Measurements from ENCODE around the gene PDIA6. TPM values are rescaled to one million over a fixed set of nuclear protein-coding genes. Genes with fewer than 3 reads are reported as not detected.

The PDIA6 gene
- total and polyA plus RNA-seq, 2 of the 4 experiments (the other 2 are of a cell fraction) = 204 to 349 TPM

GRCh38 chr2:10779776-10780490 is 32.7 kb downstream of the PDIA6 start:
- Histone ChIP-seq H3K4me2 (ENCODE audit: low read depth, low read length) (no peak overlapping the region), H2AK9ac (replicated peaks; ENCODE audit: low read depth, low read length, poor library complexity) (no peak overlapping the region), H3K27ac (ENCODE audit: insufficient read depth, low read length) (no peak overlapping the region), H2AFZ (replicated peaks; ENCODE audit: low read length, poor library complexity) (no peak overlapping the region), H3K4ac (ENCODE audit: low read depth, low read length) (no peak overlapping the region), H3K9me1 (ENCODE audit: insufficient read depth, low read length) (peaks cover 4% of the 10 kb centered on the region; the same call in 1 of the 2 replicates), H3K79me1 (ENCODE audit: low read depth in 1 of 2, low read length in 2 of 2) (peaks cover 5 to 14% of the 10 kb centered on the region in 2 experiments), H3K36me3 (ENCODE audit: control insufficient read depth, insufficient read depth, low read length) (peaks cover 30% of the 10 kb centered on the region), H3K56ac (ENCODE audit: extremely low read depth, insufficient read depth, low read length) (no peak overlapping the region), H3K9ac (ENCODE audit: low read depth, low read length) (no peak overlapping the region), H3K23ac (ENCODE audit: low read depth, low read length) (no peak overlapping the region), H4K8ac (ENCODE audit: low read depth in 2 of 2, low read length in 2 of 2) (no peak overlapping the region), H3K18ac (ENCODE audit: low read depth, low read length) (no peak overlapping the region), H3K4me1 (ENCODE audit: control insufficient read depth, insufficient read depth, low read length) (peaks cover 2% of the 10 kb centered on the region; the same call in 1 of the 2 replicates), H4K20me1 (ENCODE audit: insufficient read depth, low read length) (peaks cover 6% of the 10 kb centered on the region), H4K5ac (ENCODE audit: low read depth, low read length) (no peak overlapping the region), H2BK5ac (ENCODE audit: low read depth, low read length, poor library complexity, severe bottlenecking) (no peak overlapping the region), H3K4me3 (ENCODE audit: insufficient read depth, low read depth, low read length) (no peak overlapping the region), H4K91ac (ENCODE audit: insufficient read depth, low read depth, low read length) (no peak overlapping the region), H3K14ac (replicated peaks; ENCODE audit: low read depth, low read length) (no peak overlapping the region), H3K9me3 (ENCODE audit: control insufficient read depth, insufficient read depth, low read length) (no peaks in the 10 kb centered on the region), H2BK15ac (ENCODE audit: low read depth, low read length) (no peak overlapping the region), H2AK5ac (ENCODE audit: low read depth, low read length) (no peak overlapping the region), H3K27me3 (ENCODE audit: control insufficient read depth, insufficient read depth, low read length) (no peaks in the 10 kb centered on the region), H2BK120ac (ENCODE audit: low read depth, low read length) (no peak overlapping the region), H2BK20ac (ENCODE audit: low read depth, low read length) (no peak overlapping the region)
- ATAC-seq (ENCODE audit: low read depth) = no peak
- ChIA-PET CTCF (no interaction called here), POLR2A (ENCODE audit: unreplicated experiment) (no interaction called here)
- 85% methylated on average over 14 of the region's 25 CpGs; no CpG with 5 or more reads in 1 of the 2 experiments for WGBS, 2 experiments (ENCODE audit: extremely low coverage in 2 of 2, insufficient read length in 1 of 2)
- dilution Hi-C loops (cut with HindIII; ENCODE audit: low sequenced_read_pairs, unreplicated experiment) (no loop called here), in situ Hi-C loops (cut with MboI; ENCODE audit: low sequenced_read_pairs) (no loop called here), intact Hi-C loops (cut with micrococcal nuclease) (no loop called here)
- TF ChIP-seq RAD21 (IDR thresholded peaks at IDR 0.05; ENCODE audit: low read length) (no peak), RFX5 (IDR thresholded peaks at IDR 0.05; ENCODE audit: low read depth, low read length) (no peak), ELK1 (IDR thresholded peaks at IDR 0.05; ENCODE audit: borderline replicate concordance, low read depth, low read length) (no peak), NFE2L2 (IDR thresholded peaks at IDR 0.05; ENCODE audit: low read depth, low read length) (no peak), CEBPB (IDR thresholded peaks at IDR 0.05; ENCODE audit: low read depth, low read length) (no peak), MXI1 (IDR thresholded peaks at IDR 0.05; ENCODE audit: borderline replicate concordance, low read depth, low read length) (no peak), RCOR1 (IDR thresholded peaks at IDR 0.05; ENCODE audit: insufficient replicate concordance, low read length) (no peak), USF2 (IDR thresholded peaks at IDR 0.05; ENCODE audit: low read depth, low read length) (no peak), CHD1 (IDR thresholded peaks at IDR 0.05; ENCODE audit: low read depth, low read length) (no peak), FOS (IDR thresholded peaks at IDR 0.05; ENCODE audit: low read depth, low read length) (no peak), MAFK (IDR thresholded peaks at IDR 0.05; ENCODE audit: low read depth, low read length) (no peak), BHLHE40 (IDR thresholded peaks at IDR 0.05; ENCODE audit: low read depth, low read length) (no peak)
- TF ChIP-seq, protein P1, sequence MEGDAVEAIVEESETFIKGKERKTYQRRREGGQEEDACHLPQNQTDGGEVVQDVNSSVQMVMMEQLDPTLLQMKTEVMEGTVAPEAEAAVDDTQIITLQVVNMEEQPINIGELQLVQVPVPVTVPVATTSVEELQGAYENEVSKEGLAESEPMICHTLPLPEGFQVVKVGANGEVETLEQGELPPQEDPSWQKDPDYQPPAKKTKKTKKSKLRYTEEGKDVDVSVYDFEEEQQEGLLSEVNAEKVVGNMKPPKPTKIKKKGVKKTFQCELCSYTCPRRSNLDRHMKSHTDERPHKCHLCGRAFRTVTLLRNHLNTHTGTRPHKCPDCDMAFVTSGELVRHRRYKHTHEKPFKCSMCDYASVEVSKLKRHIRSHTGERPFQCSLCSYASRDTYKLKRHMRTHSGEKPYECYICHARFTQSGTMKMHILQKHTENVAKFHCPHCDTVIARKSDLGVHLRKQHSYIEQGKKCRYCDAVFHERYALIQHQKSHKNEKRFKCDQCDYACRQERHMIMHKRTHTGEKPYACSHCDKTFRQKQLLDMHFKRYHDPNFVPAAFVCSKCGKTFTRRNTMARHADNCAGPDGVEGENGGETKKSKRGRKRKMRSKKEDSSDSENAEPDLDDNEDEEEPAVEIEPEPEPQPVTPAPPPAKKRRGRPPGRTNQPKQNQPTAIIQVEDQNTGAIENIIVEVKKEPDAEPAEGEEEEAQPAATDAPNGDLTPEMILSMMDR (conservative IDR thresholded peaks at IDR 0.05; ENCODE audit: low read depth, low read length) = no peak
- no TSS peak for BruUV-seq (replicated peaks)
- no peak for DNase-seq
